ENCODE measurements around the gene MDGA2. TPM values are rescaled to one million over a fixed set of nuclear protein-coding genes. Genes with fewer than 3 reads are reported as not detected.

The MDGA2 gene
- total RNA-seq, 1 donor from 2014 or later = 8.7 TPM

DNA sequence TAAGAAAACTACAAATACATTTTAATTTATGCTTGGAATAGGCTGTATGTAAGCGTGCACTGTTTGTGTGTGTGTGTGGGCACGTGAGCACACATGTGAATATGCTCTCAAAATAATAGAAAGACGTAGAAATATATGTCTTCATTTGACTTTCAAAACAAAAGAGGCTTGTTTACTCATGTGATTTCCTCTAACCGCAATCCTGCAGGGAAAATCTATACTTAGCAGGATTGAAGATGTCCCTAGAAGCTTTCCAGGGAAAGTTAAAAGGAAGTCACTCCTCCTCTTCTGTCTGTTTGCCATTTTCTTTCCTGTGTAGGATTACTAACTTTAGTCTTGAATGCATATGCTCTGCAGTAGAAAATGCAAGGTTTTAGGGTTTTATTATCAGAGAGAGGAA is 404.7 kb downstream of the MDGA2 start:
- Mint-ChIP-seq H3K27ac (ENCODE audit: unreplicated experiment) (no peak overlapping the region), H3K36me3 (ENCODE audit: low read depth) (no peaks in the 10 kb centered on the region), H3K4me3 (no peak overlapping the region), H3K27me3 (ENCODE audit: low read depth) (no peaks in the 10 kb centered on the region), H3K9me3 (no peaks in the 10 kb centered on the region), H3K4me1 (no peaks in the 10 kb centered on the region)
- DNase-seq (ENCODE audit: low read depth, low spot score) = no peak
- no peak for TF ChIP-seq CTCF (conservative IDR thresholded peaks at IDR 0.05)

DNA sequence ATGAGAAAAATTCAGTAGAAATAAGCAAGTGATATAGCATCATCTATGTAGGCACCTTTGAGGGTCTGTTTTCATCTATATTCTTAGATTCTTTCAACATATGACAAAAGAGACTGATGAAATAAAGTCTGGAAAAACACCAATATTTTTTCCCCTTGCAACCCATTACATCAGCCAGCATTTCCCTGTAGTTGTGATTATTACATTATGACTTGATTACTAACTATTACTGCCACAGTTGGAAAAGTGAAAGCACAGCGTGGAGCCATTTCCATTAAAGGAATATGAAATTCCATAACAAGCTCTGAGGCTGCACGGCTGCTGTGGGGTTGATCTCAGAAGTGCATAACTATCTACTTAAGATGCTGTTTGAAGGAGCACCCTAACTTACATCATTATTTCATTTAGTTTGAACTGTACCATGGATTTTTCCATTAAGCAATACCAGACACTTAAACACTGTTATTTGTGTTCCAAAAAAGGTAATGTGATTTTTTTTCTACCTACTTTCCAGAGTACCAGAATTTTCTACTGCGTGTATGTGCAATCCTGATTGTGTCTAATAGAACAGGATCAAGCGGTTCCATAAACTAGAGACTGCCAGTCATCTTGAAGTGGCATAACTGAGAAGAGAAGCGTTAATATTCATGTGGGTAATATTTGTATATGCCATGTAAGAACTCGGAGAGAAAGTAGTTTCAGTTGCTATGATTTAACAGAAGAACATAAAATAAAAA is 405.5 kb downstream of the MDGA2 start:
- H3K4me1 Mint-ChIP-seq = no peaks in the 10 kb centered on the region
- no peak for DNase-seq (ENCODE audit: low read depth, low spot score)
- H3K27ac Mint-ChIP-seq (ENCODE audit: unreplicated experiment) = no peak overlapping the region
- H3K9me3 Mint-ChIP-seq = no peaks in the 10 kb centered on the region
- no peak overlapping the region for H3K4me3 Mint-ChIP-seq
- no peaks in the 10 kb centered on the region for H3K36me3 Mint-ChIP-seq (ENCODE audit: low read depth)
- no peaks in the 10 kb centered on the region for H3K27me3 Mint-ChIP-seq (ENCODE audit: low read depth)
- TF ChIP-seq CTCF (conservative IDR thresholded peaks at IDR 0.05) = no peak

- Mint-ChIP-seq H3K27ac (ENCODE audit: unreplicated experiment) (no peak overlapping the region), H3K4me3 (no peak overlapping the region), H3K27me3 (ENCODE audit: low read depth) (no peaks in the 10 kb centered on the region), H3K36me3 (ENCODE audit: low read depth) (no peaks in the 10 kb centered on the region), H3K4me1 (peaks cover under 1% of the 10 kb centered on the region), H3K9me3 (no peaks in the 10 kb centered on the region)
- TF ChIP-seq CTCF (conservative IDR thresholded peaks at IDR 0.05) = no peak
- no peak for DNase-seq (ENCODE audit: low read depth, low spot score)
These were observed 410.6 kb downstream of the MDGA2 start for GRCh38 chr14:47264842-47265241.

DNA sequence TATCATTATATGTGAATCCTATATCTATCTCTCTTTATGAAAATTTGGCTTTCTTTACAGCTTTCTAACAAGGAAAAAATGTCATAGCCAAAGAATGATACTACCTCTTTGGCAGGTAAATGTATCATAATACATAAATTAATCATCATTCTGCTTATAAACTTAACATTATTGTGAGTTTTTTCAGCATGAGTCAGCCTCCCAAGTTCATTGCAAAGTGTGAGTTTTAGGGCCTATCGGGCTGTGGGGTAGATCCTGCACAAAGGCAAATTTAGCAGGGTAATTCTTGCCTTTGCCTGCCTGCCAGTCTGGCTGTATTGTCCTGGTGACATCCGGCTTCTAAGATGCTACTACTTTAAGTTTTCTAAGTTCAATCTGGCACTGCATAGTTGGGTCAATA is 412.6 kb downstream of the MDGA2 start:
- Mint-ChIP-seq H3K27me3 (ENCODE audit: low read depth) (no peaks in the 10 kb centered on the region), H3K9me3 (no peaks in the 10 kb centered on the region), H3K4me3 (no peak overlapping the region), H3K4me1 (peaks cover 4% of the 10 kb centered on the region), H3K27ac (ENCODE audit: unreplicated experiment) (no peak overlapping the region), H3K36me3 (ENCODE audit: low read depth) (no peaks in the 10 kb centered on the region)
- DNase-seq (ENCODE audit: low read depth, low spot score) = no peak
- TF ChIP-seq CTCF (conservative IDR thresholded peaks at IDR 0.05) = no peak

GRCh38 chr14:47261350-47261749 is 414.1 kb downstream of the MDGA2 start:
- no peak for DNase-seq (ENCODE audit: low read depth, low spot score)
- TF ChIP-seq CTCF (conservative IDR thresholded peaks at IDR 0.05) = no peak
- H3K27ac Mint-ChIP-seq (ENCODE audit: unreplicated experiment) = no peak overlapping the region
- peaks cover 10% of the 10 kb centered on the region for H3K4me1 Mint-ChIP-seq
- H3K27me3 Mint-ChIP-seq (ENCODE audit: low read depth) = no peaks in the 10 kb centered on the region
- H3K4me3 Mint-ChIP-seq = no peak overlapping the region
- no peaks in the 10 kb centered on the region for H3K36me3 Mint-ChIP-seq (ENCODE audit: low read depth)
- H3K9me3 Mint-ChIP-seq = no peaks in the 10 kb centered on the region
